Aorta (tissue), 5 donors: ENCODE results near the gene G3BP2. TPM values are rescaled to one million over a fixed set of nuclear protein-coding genes. Genes with fewer than 3 reads are reported as not detected.

ENCODE experiments used
- ATAC-seq: fragments of 200-7000 bp; cut with Tn5 transposase; one replicate; pipeline ENCODE4 v1.9.1; 2022; ENCODE audit warnings: moderate library complexity; ENCODE audit not compliant: low FRiP score
- DNase-seq, 2 donors: peaks; one replicate each; pipeline ENCODE4 v3.0.0-alpha.2; 2020
- H3K27ac ChIP-seq, 2 donors: one replicate each; pipeline ENCODE4 v1.5.1; 2013; ENCODE audit warnings: low read length in 2 of 2, mild to moderate bottlenecking in 2 of 2, moderate library complexity in 2 of 2, control low read depth in 1 of 2, inconsistent platforms in 1 of 2, low read depth in 1 of 2
- H3K27me3 ChIP-seq, 2 donors: one replicate each; pipeline ENCODE4 v1.6.1; 2013; ENCODE audit warnings: control low read depth in 1 of 2, low read length in 1 of 2, mild to moderate bottlenecking in 1 of 2, moderate library complexity in 1 of 2; ENCODE audit not compliant: insufficient read depth in 2 of 2, control insufficient read depth in 1 of 2
- H3K36me3 ChIP-seq, 2 donors: one replicate each; pipeline ENCODE4 v1.6.1; 2013; ENCODE audit warnings: control low read depth in 1 of 2, low read length in 1 of 2, mild to moderate bottlenecking in 1 of 2; ENCODE audit not compliant: insufficient read depth in 2 of 2, control insufficient read depth in 1 of 2
- H3K4me1 ChIP-seq, 2 donors: one replicate each; pipeline ENCODE4 v1.6.1; 2013; ENCODE audit warnings: low read length in 2 of 2, control low read depth in 1 of 2, mild to moderate bottlenecking in 1 of 2, moderate library complexity in 1 of 2; ENCODE audit not compliant: insufficient read depth in 2 of 2, control insufficient read depth in 1 of 2
- H3K4me3 ChIP-seq, 2 donors: one replicate each; pipeline ENCODE4 v1.5.1; 2013; ENCODE audit warnings: low read length in 2 of 2, control low read depth in 1 of 2, mild to moderate bottlenecking in 1 of 2
- H3K9me3 ChIP-seq: one replicate; pipeline ENCODE4 v1.6.1; 2013; ENCODE audit warnings: mild to moderate bottlenecking, low read length; ENCODE audit not compliant: control insufficient read depth
- WGBS, 2 donors: extraction: QIAGEN DNeasy Blood & Tissue Kit; methylation state at CpG; one replicate each; pipeline ENCODE4 v1.1.7; 2013; 5-methylcytosine and 5-hydroxymethylcytosine counted together
- intact Hi-C, 2 donors: fragments of 100-400 bp; cut with DNase I; formaldehyde crosslinking; loops; one replicate each; pipeline versions ENCODE4 v1.14.2 to v1.15.0; 2022
- polyA plus RNA-seq, 2 donors: library from polyadenylated mRNA; stranded (reverse); fragments of 200-250 nt; gene quantifications; one replicate each; pipeline ENCODE4 v1.2.3, GENCODE V29; 2013
- total RNA-seq, 2 donors: library from RNA; stranded (reverse); fragmentation: NEBNext Ultra II Directional; extraction: Animal tissue kit (Norgen Biotek cat#: 25700); gene quantifications; one replicate each; pipeline ENCODE4 v1.2.1, GENCODE V29; 2021
- donor health status: healthy with polysubstance abuse.
- donor health status: Bipolar disorder and iron deficiency.
- donor health status: DM: no; HTN: no; CAD: no.
- donor health status: DM: no; HTN: no; CAD: no.
- donor health status: DM: yes; HTN: yes; CAD: no.

G3BP2 gene
- total and polyA plus RNA-seq, 4 donors = 36.7 to 99.7 (median 69.1) TPM

GRCh38 chr4:75710246-75710645 is 37.0 kb upstream of the G3BP2 start:
- Histone ChIP-seq H3K4me3 (no peak overlapping the region), H3K4me1 (peaks cover 2 to 9% of the 10 kb centered on the region in 2 donors), H3K9me3 (no peaks in the 10 kb centered on the region), H3K27ac (no peak overlapping the region), H3K27me3 (no peaks in the 10 kb centered on the region), H3K36me3 (no peaks in the 10 kb centered on the region)
- ATAC-seq (no peak), DNase-seq (no peak)
- 71 to 79% methylated on average over 4 of the region's 4 CpGs for WGBS, 2 donors
- intact Hi-C loops = no loop called here

DNA sequence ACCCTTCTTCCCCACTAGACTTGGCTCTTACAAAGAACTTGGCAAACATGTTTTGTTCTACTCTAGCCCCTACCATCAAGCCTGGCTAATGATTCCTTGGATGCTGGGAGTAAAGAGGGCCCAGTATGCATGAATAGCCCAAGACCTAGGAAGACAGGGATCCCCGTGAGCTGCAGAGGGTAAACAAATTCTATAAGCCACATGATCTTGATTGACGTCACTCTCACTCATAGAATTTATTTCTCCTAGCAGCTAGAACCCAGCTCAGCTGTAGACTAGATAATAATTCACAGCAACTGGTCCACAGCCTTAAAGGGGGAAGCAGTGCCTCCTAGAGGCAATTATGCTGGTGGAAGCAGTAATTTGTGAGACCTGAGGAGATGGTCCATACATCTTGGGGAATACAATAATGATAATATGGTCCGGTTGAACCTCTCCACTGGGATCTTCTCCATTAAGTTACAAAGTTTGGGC is 35.0 kb upstream of the G3BP2 start:
- H3K36me3 ChIP-seq = no peaks in the 10 kb centered on the region
- no peak overlapping the region for H3K4me3 ChIP-seq
- no peak for DNase-seq
- intact Hi-C loops = no loop called here
- ATAC-seq = no peak
- H3K9me3 ChIP-seq = no peaks in the 10 kb centered on the region
- no peak overlapping the region for H3K27ac ChIP-seq
- peaks cover 0 to 3% of the 10 kb centered on the region in 2 donors for H3K4me1 ChIP-seq
- 88 to 92% methylated on average over 3 of the region's 3 CpGs for WGBS, 2 donors
- H3K27me3 ChIP-seq = no peaks in the 10 kb centered on the region

DNA sequence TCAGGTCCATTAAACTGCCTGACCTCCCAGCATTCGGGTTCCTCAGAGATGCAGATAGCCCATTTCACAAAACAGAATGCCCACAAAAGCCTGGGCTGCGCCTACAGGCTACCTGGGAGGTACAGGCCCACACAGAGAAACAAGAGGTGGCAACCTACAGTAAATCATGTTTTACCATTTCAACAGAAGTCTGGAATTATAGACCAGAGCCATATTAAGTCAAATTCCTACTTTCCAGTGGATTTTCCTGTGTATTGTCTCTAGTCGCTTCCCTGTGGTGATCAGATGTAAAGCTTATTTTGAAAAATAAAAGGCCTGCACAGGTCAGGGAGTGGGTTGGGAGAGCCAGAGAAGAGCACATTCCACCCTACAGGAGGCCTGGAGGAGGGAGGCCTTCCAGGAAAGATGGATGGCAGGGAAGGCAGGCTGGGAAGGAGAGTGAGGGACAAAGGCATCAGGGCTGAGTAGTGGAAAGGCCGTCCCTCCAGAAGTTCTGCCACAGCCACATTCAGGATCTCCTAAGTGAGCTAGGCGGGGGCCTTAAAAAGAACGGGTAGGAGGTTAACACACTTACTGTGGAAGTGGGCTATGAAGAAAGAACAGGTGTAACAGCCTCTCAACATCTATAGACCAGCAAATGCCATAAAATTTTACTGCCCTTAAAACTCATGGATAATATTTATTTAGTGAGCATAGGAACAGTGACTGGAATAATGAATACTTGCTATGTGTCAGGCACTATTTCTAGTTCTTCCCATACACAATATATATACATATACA is 32.2 kb upstream of the G3BP2 start:
- WGBS, 2 donors = 91% methylated on average over 6 of the region's 6 CpGs
- Histone ChIP-seq H3K9me3 (no peaks in the 10 kb centered on the region), H3K27me3 (no peaks in the 10 kb centered on the region), H3K4me3 (no peak overlapping the region), H3K36me3 (no peaks in the 10 kb centered on the region), H3K27ac (no peak overlapping the region), H3K4me1 (peaks cover 0 to under 1% of the 10 kb centered on the region in 2 donors)
- DNase-seq (no peak), ATAC-seq (no peak)
- intact Hi-C loops = no loop called here

DNA sequence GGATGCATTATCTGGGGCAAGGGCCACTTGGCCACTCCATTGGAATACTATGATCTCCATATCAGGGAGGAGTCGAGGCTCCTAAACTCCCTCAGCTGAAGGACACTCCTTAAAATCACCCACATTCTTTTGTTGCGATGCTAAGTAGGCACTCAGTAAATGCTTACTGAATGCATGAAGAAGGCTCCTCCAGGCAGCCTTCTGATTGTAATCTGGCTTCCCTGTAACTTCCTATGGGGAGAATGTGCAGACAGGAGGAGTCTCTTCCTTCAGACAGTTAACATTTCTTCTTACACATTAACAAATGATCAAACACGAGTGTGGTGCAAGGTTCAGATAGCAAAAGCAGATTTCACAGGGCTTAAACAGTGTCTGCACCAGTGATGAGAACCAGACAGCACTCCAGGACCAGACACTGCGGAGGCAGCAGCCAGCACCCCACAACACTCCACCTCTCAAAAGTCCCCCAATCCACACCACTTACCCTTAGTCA is 29.8 kb upstream of the G3BP2 start:
- Histone ChIP-seq H3K36me3 (no peaks in the 10 kb centered on the region), H3K9me3 (no peaks in the 10 kb centered on the region), H3K4me1 (no peaks in the 10 kb centered on the region), H3K27me3 (no peaks in the 10 kb centered on the region), H3K27ac (no peak overlapping the region), H3K4me3 (no peak overlapping the region)
- ATAC-seq (no peak), DNase-seq (no peak)
- WGBS, 2 donors = 71 to 77% methylated on average over 4 of the region's 4 CpGs
- intact Hi-C loops = no loop called here

DNA sequence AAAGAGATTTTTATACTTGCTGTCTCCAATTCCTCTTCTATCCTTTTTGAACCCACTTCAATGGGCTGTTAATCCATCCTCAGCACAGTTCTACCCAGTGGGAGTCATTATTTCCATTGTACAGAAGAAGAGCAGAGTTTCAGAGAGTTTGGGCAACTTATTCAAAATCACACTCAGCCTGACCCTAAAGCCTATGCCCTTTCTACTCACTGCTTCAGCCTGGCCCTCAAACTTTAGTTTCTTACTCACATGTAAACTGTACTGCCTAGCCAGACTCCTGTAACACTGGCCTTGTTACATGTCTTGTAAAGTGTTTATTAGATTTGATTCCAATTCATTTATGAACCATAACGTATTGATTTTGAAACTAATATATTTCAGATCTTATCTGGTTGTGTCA is 26.1 kb upstream of the G3BP2 start:
- Histone ChIP-seq H3K27ac (no peak overlapping the region), H3K4me3 (no peak overlapping the region), H3K9me3 (no peaks in the 10 kb centered on the region), H3K4me1 (no peaks in the 10 kb centered on the region), H3K27me3 (no peaks in the 10 kb centered on the region), H3K36me3 (no peaks in the 10 kb centered on the region)
- intact Hi-C loops = no loop called here
- ATAC-seq = no peak
- 0 to 1% methylated on average over 1 of the region's 1 CpG for WGBS, 2 donors
- no peak for DNase-seq

GRCh38 chr4:75698963-75699228 is 25.7 kb upstream of the G3BP2 start:
- Histone ChIP-seq H3K4me1 (no peaks in the 10 kb centered on the region), H3K4me3 (no peak overlapping the region), H3K36me3 (no peaks in the 10 kb centered on the region), H3K27me3 (no peaks in the 10 kb centered on the region), H3K9me3 (no peaks in the 10 kb centered on the region), H3K27ac (no peak overlapping the region)
- intact Hi-C loops = no loop called here
- ATAC-seq (no peak), DNase-seq (no peak)
- 44 to 49% methylated on average over 2 of the region's 2 CpGs for WGBS, 2 donors

- H3K27me3 ChIP-seq = no peaks in the 10 kb centered on the region
- DNase-seq (no peak), ATAC-seq (no peak)
- H3K36me3 ChIP-seq = no peaks in the 10 kb centered on the region
- intact Hi-C loops = no loop called here
- H3K4me3 ChIP-seq = no peak overlapping the region
- no peak overlapping the region for H3K27ac ChIP-seq
- WGBS, 2 donors = 77 to 80% methylated on average over 6 of the region's 6 CpGs
- no peaks in the 10 kb centered on the region for H3K4me1 ChIP-seq
- no peaks in the 10 kb centered on the region for H3K9me3 ChIP-seq
Measured at GRCh38 chr4:75698162-75698962, 25.2 kb upstream of the G3BP2 start.

DNA sequence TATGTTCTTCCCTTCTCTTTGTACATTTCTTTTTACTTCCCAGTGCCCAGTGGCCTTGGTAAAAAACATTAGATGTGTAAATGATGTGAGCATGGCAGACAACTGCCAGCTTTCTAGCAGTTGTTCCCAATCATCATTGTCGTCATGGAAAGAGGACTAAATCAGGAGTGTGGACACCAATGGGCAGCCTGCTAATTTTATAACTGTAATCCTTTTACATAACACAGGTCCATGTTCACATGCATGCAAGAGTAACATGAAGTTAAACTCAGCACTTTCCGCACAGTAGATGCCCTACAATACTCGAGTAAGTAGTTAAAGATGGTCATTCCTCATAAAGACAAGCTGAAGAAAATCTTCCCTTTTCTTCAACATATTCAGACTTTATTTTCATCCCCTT is 23.4 kb upstream of the G3BP2 start:
- H3K4me3 ChIP-seq = no peak overlapping the region
- ATAC-seq = no peak
- H3K27ac ChIP-seq = no peak overlapping the region
- WGBS, 2 donors = 88 to 92% methylated on average over 3 of the region's 3 CpGs
- no peaks in the 10 kb centered on the region for H3K9me3 ChIP-seq
- H3K27me3 ChIP-seq = no peaks in the 10 kb centered on the region
- intact Hi-C loops = no loop called here
- no peaks in the 10 kb centered on the region for H3K4me1 ChIP-seq
- DNase-seq = no peak
- no peaks in the 10 kb centered on the region for H3K36me3 ChIP-seq

DNA sequence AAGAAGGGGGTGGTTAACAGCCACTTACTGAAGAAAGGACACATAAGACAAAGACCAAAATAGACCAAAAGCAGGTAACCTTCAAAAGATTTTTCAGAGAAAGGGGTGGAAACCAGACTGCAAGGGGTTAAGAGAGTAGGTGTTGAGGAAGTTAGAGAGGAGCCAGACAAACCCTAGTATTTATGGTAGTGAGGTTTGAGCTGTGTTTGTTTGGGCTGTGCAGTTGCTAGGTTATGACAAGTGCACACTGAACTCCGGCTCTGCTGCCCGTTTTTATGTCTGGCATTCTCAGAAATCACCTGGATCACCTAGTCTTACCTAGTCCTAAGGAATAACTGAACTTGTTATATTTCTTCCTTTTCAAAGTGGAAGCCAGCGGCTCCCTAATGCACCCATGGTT is 22.9 kb upstream of the G3BP2 start:
- no peak overlapping the region for H3K4me3 ChIP-seq
- no peak overlapping the region for H3K27ac ChIP-seq
- no peaks in the 10 kb centered on the region for H3K27me3 ChIP-seq
- H3K4me1 ChIP-seq = no peaks in the 10 kb centered on the region
- no peaks in the 10 kb centered on the region for H3K9me3 ChIP-seq
- no peak for ATAC-seq
- DNase-seq = no peak
- no peaks in the 10 kb centered on the region for H3K36me3 ChIP-seq
- intact Hi-C loops = no loop called here
- 45 to 58% methylated on average over 3 of the region's 3 CpGs for WGBS, 2 donors
